Measurements from ENCODE around the gene LSM7.

- TF ChIP-seq, protein P1, sequence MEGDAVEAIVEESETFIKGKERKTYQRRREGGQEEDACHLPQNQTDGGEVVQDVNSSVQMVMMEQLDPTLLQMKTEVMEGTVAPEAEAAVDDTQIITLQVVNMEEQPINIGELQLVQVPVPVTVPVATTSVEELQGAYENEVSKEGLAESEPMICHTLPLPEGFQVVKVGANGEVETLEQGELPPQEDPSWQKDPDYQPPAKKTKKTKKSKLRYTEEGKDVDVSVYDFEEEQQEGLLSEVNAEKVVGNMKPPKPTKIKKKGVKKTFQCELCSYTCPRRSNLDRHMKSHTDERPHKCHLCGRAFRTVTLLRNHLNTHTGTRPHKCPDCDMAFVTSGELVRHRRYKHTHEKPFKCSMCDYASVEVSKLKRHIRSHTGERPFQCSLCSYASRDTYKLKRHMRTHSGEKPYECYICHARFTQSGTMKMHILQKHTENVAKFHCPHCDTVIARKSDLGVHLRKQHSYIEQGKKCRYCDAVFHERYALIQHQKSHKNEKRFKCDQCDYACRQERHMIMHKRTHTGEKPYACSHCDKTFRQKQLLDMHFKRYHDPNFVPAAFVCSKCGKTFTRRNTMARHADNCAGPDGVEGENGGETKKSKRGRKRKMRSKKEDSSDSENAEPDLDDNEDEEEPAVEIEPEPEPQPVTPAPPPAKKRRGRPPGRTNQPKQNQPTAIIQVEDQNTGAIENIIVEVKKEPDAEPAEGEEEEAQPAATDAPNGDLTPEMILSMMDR (conservative IDR thresholded peaks at IDR 0.05; ENCODE audit: low read depth in 2 of 2), result no peak
- TF ChIP-seq EZH2 (IDR thresholded peaks at IDR 0.05; ENCODE audit: low read depth, unreplicated experiment), result no peak
- no peak for TF ChIP-seq REST (IDR thresholded peaks at IDR 0.05; ENCODE audit: unreplicated experiment)
- no peak for TF ChIP-seq JUNB (IDR thresholded peaks at IDR 0.05; ENCODE audit: unreplicated experiment)
These were observed 43.8 kb upstream of the LSM7 start for GRCh38 chr19:2372076-2372612.

All from GM23338 (cell line).